ENCODE measurements around the gene CLIC1.

Gene CLIC1

GRCh38 chr6:31691078-31691463, 45.3 kb downstream of the CLIC1 start:
- CTCF ChIA-PET: no interaction called here
- TF ChIP-seq TARDBP (IDR thresholded peaks at IDR 0.05): no peak
- TF ChIP-seq SUZ12 (IDR thresholded peaks at IDR 0.05): no peak
- no peak for TF ChIP-seq FOXA1 (IDR thresholded peaks at IDR 0.05)
- TF ChIP-seq FOXM1 (IDR thresholded peaks at IDR 0.05; ENCODE audit: borderline replicate concordance): no peak
- TF ChIP-seq BHLHE40 (IDR thresholded peaks at IDR 0.05; ENCODE audit: borderline replicate concordance): no peak
- TF ChIP-seq NFRKB (IDR thresholded peaks at IDR 0.05): no peak
- TF ChIP-seq PKNOX1 (IDR thresholded peaks at IDR 0.05): no peak
- TF ChIP-seq LEF1 (IDR thresholded peaks at IDR 0.05; ENCODE audit: borderline replicate concordance): no peak
- no peak for TF ChIP-seq SP1 (IDR thresholded peaks at IDR 0.05)
- no peak for TF ChIP-seq FOXK2 (IDR thresholded peaks at IDR 0.05)
- no peak for TF ChIP-seq ZNF384 (IDR thresholded peaks at IDR 0.05)
- no peak for TF ChIP-seq ELF4 (IDR thresholded peaks at IDR 0.05)
- no peak for TF ChIP-seq L3MBTL2 (conservative IDR thresholded peaks at IDR 0.05)
- TF ChIP-seq HDGF (IDR thresholded peaks at IDR 0.05; ENCODE audit: borderline replicate concordance): no peak
- TF ChIP-seq ARNT (IDR thresholded peaks at IDR 0.05): no peak
- no peak for TF ChIP-seq CTBP1 (IDR thresholded peaks at IDR 0.05; ENCODE audit: borderline replicate concordance)
- POLR2A ChIA-PET: interaction anchor here (1.2 to 6.3 kb wide), 3 partner anchors 12 to 49 kb away, joined by 4 to 30 read pairs (median 6); partner anchors contain the start of genes ABHD16A, GPANK1 and MSH5
- DNase-seq (ENCODE audit: extremely low spot score): no peak

GRCh38 chr6:31690231-31691077, 45.9 kb downstream of the CLIC1 start:
- ChIA-PET CTCF (interaction anchor here (0.6 kb wide), 1 partner anchor 10 kb away, joined by 3 read pairs; no protein-coding TSS in a partner anchor), POLR2A (interaction anchor here (0.9 to 6.3 kb wide), 5 partner anchors 12 to 137 kb away, joined by 3 to 30 read pairs (median 4); partner anchors contain the start of genes ABHD16A, C6orf47, GPANK1 and HSPA1B)
- no peak for DNase-seq (ENCODE audit: extremely low spot score)
- no peak for TF ChIP-seq FOXM1 (IDR thresholded peaks at IDR 0.05; ENCODE audit: borderline replicate concordance)
- no peak for TF ChIP-seq NFRKB (IDR thresholded peaks at IDR 0.05)
- no peak for TF ChIP-seq LEF1 (IDR thresholded peaks at IDR 0.05; ENCODE audit: borderline replicate concordance)
- TF ChIP-seq FOXK2 (IDR thresholded peaks at IDR 0.05): no peak
- TF ChIP-seq ARNT (IDR thresholded peaks at IDR 0.05): no peak

- no peak for TF ChIP-seq TARDBP (IDR thresholded peaks at IDR 0.05)
- TF ChIP-seq ZNF384 (IDR thresholded peaks at IDR 0.05): no peak
- TF ChIP-seq ELF4 (IDR thresholded peaks at IDR 0.05): no peak
- TF ChIP-seq PKNOX1 (IDR thresholded peaks at IDR 0.05): no peak
- TF ChIP-seq LEF1 (IDR thresholded peaks at IDR 0.05; ENCODE audit: borderline replicate concordance): no peak
- TF ChIP-seq SUZ12 (IDR thresholded peaks at IDR 0.05): no peak
- no peak for TF ChIP-seq NFRKB (IDR thresholded peaks at IDR 0.05)
- TF ChIP-seq HDGF (IDR thresholded peaks at IDR 0.05; ENCODE audit: borderline replicate concordance): no peak
- TF ChIP-seq L3MBTL2 (conservative IDR thresholded peaks at IDR 0.05): no peak
- TF ChIP-seq FOXM1 (IDR thresholded peaks at IDR 0.05; ENCODE audit: borderline replicate concordance): no peak
- no peak for TF ChIP-seq FOXA1 (IDR thresholded peaks at IDR 0.05)
- no peak for TF ChIP-seq CTBP1 (IDR thresholded peaks at IDR 0.05; ENCODE audit: borderline replicate concordance)
- no peak for TF ChIP-seq FOXK2 (IDR thresholded peaks at IDR 0.05)
- no peak for TF ChIP-seq ARNT (IDR thresholded peaks at IDR 0.05)
- no peak for TF ChIP-seq BHLHE40 (IDR thresholded peaks at IDR 0.05; ENCODE audit: borderline replicate concordance)
- no peak for TF ChIP-seq SP1 (IDR thresholded peaks at IDR 0.05)
Observed at GRCh38 chr6:31689249-31690110, 46.9 kb downstream of the CLIC1 start.

GRCh38 chr6:31687860-31688693, 48.3 kb downstream of the CLIC1 start:
- TF ChIP-seq SUZ12 (IDR thresholded peaks at IDR 0.05) (no peak), FOXM1 (IDR thresholded peaks at IDR 0.05; ENCODE audit: borderline replicate concordance) (no peak), FOXA1 (IDR thresholded peaks at IDR 0.05) (no peak), ARNT (IDR thresholded peaks at IDR 0.05) (no peak), FOXK2 (IDR thresholded peaks at IDR 0.05) (no peak), HDGF (IDR thresholded peaks at IDR 0.05; ENCODE audit: borderline replicate concordance) (no peak), L3MBTL2 (conservative IDR thresholded peaks at IDR 0.05) (no peak), PKNOX1 (IDR thresholded peaks at IDR 0.05) (no peak), ELF4 (IDR thresholded peaks at IDR 0.05) (no peak)
- no peak for DNase-seq (ENCODE audit: extremely low spot score)
- POLR2A ChIA-PET: interaction anchor here (1.7 to 1.9 kb wide), 2 partner anchors 15 to 52 kb away, joined by 6 to 7 read pairs; partner anchors contain the start of genes ABHD16A and MSH5
- CTCF ChIA-PET: no interaction called here

More at GRCh38 chr6:31689249-31690110, 46.9 kb downstream of the CLIC1 start:
- CTCF ChIA-PET: interaction anchor here (0.6 kb wide), 1 partner anchor 11 kb away, joined by 3 read pairs; no protein-coding TSS in a partner anchor
- POLR2A ChIA-PET: interaction anchor here (0.9 to 6.3 kb wide), 4 partner anchors 13 to 138 kb away, joined by 3 to 30 read pairs (median 6); partner anchors contain the start of genes ABHD16A, C6orf47, HSPA1B and MSH5
- DNase-seq (ENCODE audit: extremely low spot score): peak; percentile 42
